A673 (cell line): ENCODE measurements around the gene UBE2J2.

Experiments
- CTCF ChIP-seq: fragments of 300-800, 200-600 bp; sonication (generic); conservative IDR thresholded peaks from 2 replicates; pipeline ENCODE4 v1.5.1; 2017; ENCODE audit warnings: low read depth, mild to moderate bottlenecking, antibody characterized with exemption, low read length, moderate library complexity, mixed read lengths
- EZH2 ChIP-seq: fragments of 200-600 bp; sonication (generic); IDR thresholded peaks from 2 replicates; pipeline ENCODE4 v1.6.1; 2017; ENCODE audit warnings: borderline replicate concordance, low read depth, mild to moderate bottlenecking, mixed read lengths, antibody characterized with exemption, low read length; ENCODE audit not compliant: poor library complexity, severe bottlenecking

GRCh38 chr1:1313500-1314236 is 40.0 kb upstream of the UBE2J2 start:
- TF ChIP-seq CTCF, result no peak
- TF ChIP-seq EZH2, result no peak
